Measurements from ENCODE around the gene HRH3. TPM values are rescaled to one million over a fixed set of nuclear protein-coding genes. Genes with fewer than 3 reads are reported as not detected.

Gene HRH3
- total RNA-seq, 1 donor from 2014 or later = not detected

GRCh38 chr20:62237801-62238568 is 17.9 kb upstream of the HRH3 start, which contains the start of gene OSBPL2:
TSS of gene OSBPL2 (plus strand) at chr20:62238521. CDS start at chr20:62256185, 17,664 bp downstream.
- no peaks in the 10 kb centered on the region for H3K4me1 Mint-ChIP-seq (ENCODE audit: unreplicated experiment)

DNA sequence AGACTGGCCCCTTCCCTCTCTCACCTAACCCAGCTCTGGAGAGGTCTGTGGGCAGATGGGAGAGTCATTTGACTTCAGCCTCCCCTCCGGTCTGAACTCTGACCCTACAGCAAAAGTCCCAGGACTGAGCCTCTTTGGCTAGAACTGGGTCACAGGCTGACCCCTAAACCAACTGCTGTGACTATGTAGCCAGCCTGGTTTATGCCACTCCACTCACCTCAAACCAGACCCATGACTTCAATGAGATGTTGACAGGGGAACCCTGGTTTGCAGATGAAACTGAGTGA is 17.4 kb upstream of the HRH3 start:
- Mint-ChIP-seq H3K27ac (ENCODE audit: unreplicated experiment) (no peak overlapping the region), H3K27me3 (ENCODE audit: unreplicated experiment) (peaks cover 4% of the 10 kb centered on the region)

More at GRCh38 chr20:62237801-62238568, 17.9 kb upstream of the HRH3 start, which contains the start of gene OSBPL2:
- no peaks in the 10 kb centered on the region for H3K9me3 Mint-ChIP-seq (ENCODE audit: unreplicated experiment)
- H3K27ac Mint-ChIP-seq (ENCODE audit: unreplicated experiment) = peak within 1 kb of the TSS; percentile 42
- peak within 1 kb of the TSS; percentile 92 for H3K4me3 Mint-ChIP-seq (ENCODE audit: unreplicated experiment)
- TF ChIP-seq CTCF (IDR thresholded peaks at IDR 0.05; ENCODE audit: unreplicated experiment) = no peak
- H3K36me3 Mint-ChIP-seq (ENCODE audit: low read depth, unreplicated experiment) = no peaks in the 10 kb centered on the region
- peaks cover 4% of the 10 kb centered on the region for H3K27me3 Mint-ChIP-seq (ENCODE audit: unreplicated experiment)
- peak; percentile 100 for DNase-seq (ENCODE audit: low spot score)

GRCh38 chr20:62236766-62237513 is 16.9 kb upstream of the HRH3 start:
- Mint-ChIP-seq H3K27me3 (ENCODE audit: unreplicated experiment) (peaks cover 4% of the 10 kb centered on the region), H3K36me3 (ENCODE audit: low read depth, unreplicated experiment) (no peaks in the 10 kb centered on the region), H3K4me3 (ENCODE audit: unreplicated experiment) (no peak overlapping the region), H3K9me3 (ENCODE audit: unreplicated experiment) (no peaks in the 10 kb centered on the region), H3K4me1 (ENCODE audit: unreplicated experiment) (no peaks in the 10 kb centered on the region), H3K27ac (ENCODE audit: unreplicated experiment) (peak overlapping the region; percentile 36)
- no peak for TF ChIP-seq CTCF (IDR thresholded peaks at IDR 0.05; ENCODE audit: unreplicated experiment)
- peak; percentile 49 for DNase-seq (ENCODE audit: low spot score)

More for the DNA sequence above, 17.4 kb upstream of the HRH3 start:
- H3K9me3 Mint-ChIP-seq (ENCODE audit: unreplicated experiment) = no peaks in the 10 kb centered on the region
- H3K4me1 Mint-ChIP-seq (ENCODE audit: unreplicated experiment) = no peaks in the 10 kb centered on the region
- TF ChIP-seq CTCF (IDR thresholded peaks at IDR 0.05; ENCODE audit: unreplicated experiment) = no peak
- no peaks in the 10 kb centered on the region for H3K36me3 Mint-ChIP-seq (ENCODE audit: low read depth, unreplicated experiment)
- DNase-seq (ENCODE audit: low spot score) = no peak
- H3K4me3 Mint-ChIP-seq (ENCODE audit: unreplicated experiment) = peak overlapping the region; percentile 89

GRCh38 chr20:62236200-62236599 is 16.1 kb upstream of the HRH3 start:
- peaks cover 6% of the 10 kb centered on the region for H3K27me3 Mint-ChIP-seq (ENCODE audit: unreplicated experiment)

More at GRCh38 chr20:62236200-62236599, 16.1 kb upstream of the HRH3 start:
- Mint-ChIP-seq H3K27ac (ENCODE audit: unreplicated experiment) (peak overlapping the region; percentile 39), H3K4me1 (ENCODE audit: unreplicated experiment) (no peaks in the 10 kb centered on the region), H3K4me3 (ENCODE audit: unreplicated experiment) (peak overlapping the region; percentile 38), H3K9me3 (ENCODE audit: unreplicated experiment) (no peaks in the 10 kb centered on the region), H3K36me3 (ENCODE audit: low read depth, unreplicated experiment) (no peaks in the 10 kb centered on the region)
- no peak for TF ChIP-seq CTCF (IDR thresholded peaks at IDR 0.05; ENCODE audit: unreplicated experiment)
- no peak for DNase-seq (ENCODE audit: low spot score)
